ENCODE data around the gene CFL2. TPM values are rescaled to one million over a fixed set of nuclear protein-coding genes. Genes with fewer than 3 reads are reported as not detected.

CFL2 gene
- total RNA-seq, 2 experiments from 2014 or later: 3.1 to 4.5 TPM

- H3K4me3 Mint-ChIP-seq: no peak overlapping the region
- H3K27ac Mint-ChIP-seq: no peak overlapping the region
- H3K36me3 Mint-ChIP-seq (ENCODE audit: low read depth): no peaks in the 10 kb centered on the region
- no peak for DNase-seq
- intact Hi-C loops (cut with micrococcal nuclease): loop anchor here (1.0 to 2.0 kb wide), 2 partner anchors 52 to 393 kb away; no protein-coding TSS in a partner anchor
- no peaks in the 10 kb centered on the region for H3K27me3 Mint-ChIP-seq (ENCODE audit: low read depth)
- H3K9me3 Mint-ChIP-seq: no peaks in the 10 kb centered on the region
- H3K4me1 Mint-ChIP-seq (ENCODE audit: low read depth): no peaks in the 10 kb centered on the region
- CTCF ChIA-PET: interaction anchor here (0.6 to 5.0 kb wide), 13 partner anchors 9 to 554 kb away, joined by 3 to 77 read pairs (median 5); no protein-coding TSS in a partner anchor
These were observed 9.5 kb upstream of the CFL2 start for GRCh38 chr14:34723867-34724266.

GRCh38 chr14:34722723-34723545 lies 8.5 kb upstream of the CFL2 start:
- intact Hi-C loops (cut with micrococcal nuclease): loop anchor here (1.0 to 2.0 kb wide), 2 partner anchors 51 to 392 kb away; no protein-coding TSS in a partner anchor
- Mint-ChIP-seq H3K4me1 (ENCODE audit: low read depth) (no peaks in the 10 kb centered on the region), H3K9me3 (no peaks in the 10 kb centered on the region), H3K27ac (no peak overlapping the region), H3K27me3 (ENCODE audit: low read depth) (no peaks in the 10 kb centered on the region), H3K4me3 (no peak overlapping the region), H3K36me3 (ENCODE audit: low read depth) (no peaks in the 10 kb centered on the region)
- peak; percentile 54 for DNase-seq
- CTCF ChIA-PET: interaction anchor here (0.6 to 5.0 kb wide), 34 partner anchors 8 to 702 kb away, joined by 3 to 77 read pairs (median 4); partner anchors contain the start of gene CFL2

- CTCF ChIA-PET: interaction anchor here (0.5 to 2.3 kb wide), 3 partner anchors 24 to 48 kb away, joined by 3 to 11 read pairs (median 4); no protein-coding TSS in a partner anchor
- no peak for DNase-seq
- Mint-ChIP-seq H3K4me3 (no peak overlapping the region), H3K27me3 (ENCODE audit: low read depth) (no peaks in the 10 kb centered on the region), H3K36me3 (ENCODE audit: low read depth) (no peaks in the 10 kb centered on the region), H3K9me3 (no peaks in the 10 kb centered on the region), H3K4me1 (ENCODE audit: low read depth) (no peaks in the 10 kb centered on the region), H3K27ac (no peak overlapping the region)
- intact Hi-C loops (cut with micrococcal nuclease): no loop called here
These were observed 6.7 kb upstream of the CFL2 start for GRCh38 chr14:34721129-34721528.

GRCh38 chr14:34718750-34719304 lies 4.4 kb upstream of the CFL2 start:
- no peak for DNase-seq
- Mint-ChIP-seq H3K4me1 (ENCODE audit: low read depth) (peaks cover 7% of the 10 kb centered on the region), H3K27me3 (ENCODE audit: low read depth) (no peaks in the 10 kb centered on the region), H3K4me3 (no peak overlapping the region), H3K9me3 (no peaks in the 10 kb centered on the region), H3K36me3 (ENCODE audit: low read depth) (peaks cover under 1% of the 10 kb centered on the region), H3K27ac (no peak overlapping the region)
- intact Hi-C loops (cut with micrococcal nuclease): loop anchor here (5.0 kb wide), 2 partner anchors 142 to 328 kb away; partner anchors contain the start of gene FAM177A1
- CTCF ChIA-PET: interaction anchor here (0.7 to 2.3 kb wide), 3 partner anchors 46 to 321 kb away, joined by 3 to 11 read pairs (median 4); no protein-coding TSS in a partner anchor

- Mint-ChIP-seq H3K4me3 (peak overlapping the region; percentile 71), H3K4me1 (ENCODE audit: low read depth) (peaks cover 18% of the 10 kb centered on the region), H3K27me3 (ENCODE audit: low read depth) (no peaks in the 10 kb centered on the region), H3K27ac (peak overlapping the region; percentile 41), H3K36me3 (ENCODE audit: low read depth) (peaks cover 5% of the 10 kb centered on the region), H3K9me3 (no peaks in the 10 kb centered on the region)
- CTCF ChIA-PET: interaction anchor here (0.5 to 1.8 kb wide), 4 partner anchors 7 to 350 kb away, joined by 3 to 9 read pairs (median 5); no protein-coding TSS in a partner anchor
- intact Hi-C loops (cut with micrococcal nuclease): loop anchor here (1.0 to 5.0 kb wide), 5 partner anchors 42 to 689 kb away; partner anchors contain the start of genes FAM177A1, NFKBIA and SRP54
- DNase-seq: no peak
These were observed 902 bp upstream of the CFL2 start for GRCh38 chr14:34715127-34715863.

- H3K4me3 Mint-ChIP-seq: peak overlapping the region; percentile 81
- DNase-seq: peak; percentile 60
- H3K27me3 Mint-ChIP-seq (ENCODE audit: low read depth): no peaks in the 10 kb centered on the region
- CTCF ChIA-PET: interaction anchor here (1.8 to 2.0 kb wide), 2 partner anchors 9 to 41 kb away, joined by 9 to 10 read pairs; no protein-coding TSS in a partner anchor
- peaks cover 5% of the 10 kb centered on the region for H3K36me3 Mint-ChIP-seq (ENCODE audit: low read depth)
- H3K4me1 Mint-ChIP-seq (ENCODE audit: low read depth): peaks cover 18% of the 10 kb centered on the region
- H3K9me3 Mint-ChIP-seq: no peaks in the 10 kb centered on the region
- H3K27ac Mint-ChIP-seq: peak overlapping the region; percentile 82
- intact Hi-C loops (cut with micrococcal nuclease): loop anchor here (1.0 to 5.0 kb wide), 7 partner anchors 41 to 703 kb away; partner anchors contain the start of genes PRORP, SNX6 and SPTSSA
These were observed 593 bp downstream of the CFL2 start for GRCh38 chr14:34713681-34714319.

- intact Hi-C loops (cut with micrococcal nuclease): loop anchor here (1.0 to 5.0 kb wide), 3 partner anchors 83 to 409 kb away; partner anchors contain the start of genes PRORP, SNX6 and SPTSSA
- no peaks in the 10 kb centered on the region for H3K9me3 Mint-ChIP-seq
- H3K4me1 Mint-ChIP-seq (ENCODE audit: low read depth): peaks cover 18% of the 10 kb centered on the region
- H3K36me3 Mint-ChIP-seq (ENCODE audit: low read depth): peaks cover 5% of the 10 kb centered on the region
- H3K27ac Mint-ChIP-seq: peak overlapping the region; percentile 82
- DNase-seq: no peak
- no peaks in the 10 kb centered on the region for H3K27me3 Mint-ChIP-seq (ENCODE audit: low read depth)
- CTCF ChIA-PET: interaction anchor here (1.1 to 2.2 kb wide), 3 partner anchors 8 to 40 kb away, joined by 6 to 10 read pairs (median 9); no protein-coding TSS in a partner anchor
- peak overlapping the region; percentile 81 for H3K4me3 Mint-ChIP-seq
These were observed 1.2 kb downstream of the CFL2 start for GRCh38 chr14:34713122-34713680.

- DNase-seq: no peak
- CTCF ChIA-PET: interaction anchor here (0.6 to 4.0 kb wide), 9 partner anchors 10 to 710 kb away, joined by 3 to 12 read pairs (median 4); no protein-coding TSS in a partner anchor
- no peak overlapping the region for H3K27ac Mint-ChIP-seq
- intact Hi-C loops (cut with micrococcal nuclease): loop anchor here (5.0 kb wide), 1 partner anchor 250 kb away; the partner anchor contains the start of gene SPTSSA
- peaks cover 18% of the 10 kb centered on the region for H3K4me1 Mint-ChIP-seq (ENCODE audit: low read depth)
- peaks cover 5% of the 10 kb centered on the region for H3K36me3 Mint-ChIP-seq (ENCODE audit: low read depth)
- H3K4me3 Mint-ChIP-seq: no peak overlapping the region
- no peaks in the 10 kb centered on the region for H3K9me3 Mint-ChIP-seq
- H3K27me3 Mint-ChIP-seq (ENCODE audit: low read depth): no peaks in the 10 kb centered on the region
These were observed 2.3 kb downstream of the CFL2 start for GRCh38 chr14:34711796-34712712.

GRCh38 chr14:34711169-34711568 lies 3.2 kb downstream of the CFL2 start:
- H3K27ac Mint-ChIP-seq: no peak overlapping the region
- H3K36me3 Mint-ChIP-seq (ENCODE audit: low read depth): peaks cover 5% of the 10 kb centered on the region

GRCh38 chr14:34710744-34711143 lies 3.6 kb downstream of the CFL2 start:
- H3K27ac Mint-ChIP-seq: no peak overlapping the region
- intact Hi-C loops (cut with micrococcal nuclease): loop anchor here (5.0 kb wide), 1 partner anchor 248 kb away; the partner anchor contains the start of gene SPTSSA
- no peaks in the 10 kb centered on the region for H3K27me3 Mint-ChIP-seq (ENCODE audit: low read depth)
- CTCF ChIA-PET: interaction anchor here (0.7 to 4.0 kb wide), 5 partner anchors 38 to 711 kb away, joined by 3 to 12 read pairs (median 3); no protein-coding TSS in a partner anchor
- peaks cover 16% of the 10 kb centered on the region for H3K4me1 Mint-ChIP-seq (ENCODE audit: low read depth)
- DNase-seq: no peak
- H3K36me3 Mint-ChIP-seq (ENCODE audit: low read depth): peaks cover 5% of the 10 kb centered on the region
- no peak overlapping the region for H3K4me3 Mint-ChIP-seq
- no peaks in the 10 kb centered on the region for H3K9me3 Mint-ChIP-seq

More at GRCh38 chr14:34711169-34711568, 3.2 kb downstream of the CFL2 start:
- CTCF ChIA-PET: interaction anchor here (0.7 to 4.0 kb wide), 7 partner anchors 12 to 711 kb away, joined by 3 to 12 read pairs (median 3); no protein-coding TSS in a partner anchor
- Mint-ChIP-seq H3K4me1 (ENCODE audit: low read depth) (peaks cover 18% of the 10 kb centered on the region), H3K9me3 (no peaks in the 10 kb centered on the region), H3K27me3 (ENCODE audit: low read depth) (no peaks in the 10 kb centered on the region), H3K4me3 (no peak overlapping the region)
- intact Hi-C loops (cut with micrococcal nuclease): loop anchor here (5.0 kb wide), 1 partner anchor 249 kb away; the partner anchor contains the start of gene SPTSSA
- no peak for DNase-seq
